HepG2 (cell line): ENCODE measurements around the gene MARVELD3.

Experiments
- FOSL1 ChIP-seq: sonication (generic); formaldehyde crosslinking; IDR thresholded peaks from 2 replicates; pipeline ENCODE4 v1.9.0; 2021; ENCODE audit warnings: missing genetic modification reagents, borderline replicate concordance
- KLF15 ChIP-seq: sonication (generic); formaldehyde crosslinking; IDR thresholded peaks from 2 replicates; pipeline ENCODE4 v1.8.1; 2023; ENCODE audit warnings: borderline replicate concordance, mild to moderate bottlenecking, inconsistent platforms, missing genetic modification reagents, mixed read lengths
- MAFK ChIP-seq, 2 experiments: IDR thresholded peaks in 1 of 2; conservative IDR thresholded peaks in 1 of 2; 2 replicates each; pipeline ENCODE4 v1.6.1; 2011; ENCODE audit warnings: improper control_type of control experiment in 2 of 2, low read length in 2 of 2
- NFYB ChIP-seq: sonication (generic); formaldehyde crosslinking; IDR thresholded peaks from 2 replicates; pipeline ENCODE4 v1.4.0; 2020; ENCODE audit warnings: missing genetic modification reagents
- POLR2A ChIP-seq, 2 experiments: IDR thresholded peaks; 2 replicates each; pipeline ENCODE4 v1.6.1; 2011; ENCODE audit warnings: low read depth in 2 of 2, low read length in 2 of 2, mild to moderate bottlenecking in 1 of 2, moderate library complexity in 1 of 2; ENCODE audit not compliant: insufficient read depth in 1 of 2
- POLR2AphosphoS5 ChIP-seq: IDR thresholded peaks from 2 replicates; pipeline ENCODE4 v1.6.1; 2012; ENCODE audit warnings: low read depth, low read length
- RAD21 ChIP-seq: fragments of 450-650 bp; formaldehyde crosslinking; IDR thresholded peaks from 2 replicates; pipeline ENCODE4 v1.5.0; 2020; ENCODE audit warnings: mild to moderate bottlenecking
- ZNF749 ChIP-seq: sonication (generic); formaldehyde crosslinking; IDR thresholded peaks from 2 replicates; pipeline ENCODE4 v1.8.0; 2022; ENCODE audit warnings: mild to moderate bottlenecking, missing genetic modification reagents, moderate library complexity, borderline replicate concordance
- TF ChIP-seq, protein P1 (sequence below): sonication (generic); formaldehyde crosslinking; IDR thresholded peaks from 2 replicates; pipeline ENCODE4 v1.4.0; 2020; ENCODE audit warnings: missing genetic modification reagents
- TF ChIP-seq, protein P2 (sequence below), 2 experiments: sonication (generic) in 1 of 2; formaldehyde crosslinking in 1 of 2; IDR thresholded peaks; 2 replicates each; pipeline versions ENCODE4 v1.5.1 to v1.6.1; 2011 to 2020; ENCODE audit warnings: borderline replicate concordance in 1 of 2, low read depth in 1 of 2, low read length in 1 of 2, mild to moderate bottlenecking in 1 of 2, missing genetic modification reagents in 1 of 2, moderate library complexity in 1 of 2
- TF ChIP-seq, protein P3 (sequence below): sonication (generic); formaldehyde crosslinking; IDR thresholded peaks from 2 replicates; pipeline ENCODE4 v1.5.0; 2020; ENCODE audit warnings: mild to moderate bottlenecking, missing genetic modification reagents, moderate library complexity
- TF ChIP-seq, protein P4 (sequence below), 2 experiments: sonication (generic) in 1 of 2; formaldehyde crosslinking in 1 of 2; IDR thresholded peaks; 2 replicates each; pipeline versions ENCODE4 v1.4.0 to v1.6.1; 2018 to 2020; ENCODE audit warnings: missing genetic modification reagents in 2 of 2, borderline replicate concordance in 1 of 2, low read depth in 1 of 2, mild to moderate bottlenecking in 1 of 2, missing biosample characterization in 1 of 2

DNA sequence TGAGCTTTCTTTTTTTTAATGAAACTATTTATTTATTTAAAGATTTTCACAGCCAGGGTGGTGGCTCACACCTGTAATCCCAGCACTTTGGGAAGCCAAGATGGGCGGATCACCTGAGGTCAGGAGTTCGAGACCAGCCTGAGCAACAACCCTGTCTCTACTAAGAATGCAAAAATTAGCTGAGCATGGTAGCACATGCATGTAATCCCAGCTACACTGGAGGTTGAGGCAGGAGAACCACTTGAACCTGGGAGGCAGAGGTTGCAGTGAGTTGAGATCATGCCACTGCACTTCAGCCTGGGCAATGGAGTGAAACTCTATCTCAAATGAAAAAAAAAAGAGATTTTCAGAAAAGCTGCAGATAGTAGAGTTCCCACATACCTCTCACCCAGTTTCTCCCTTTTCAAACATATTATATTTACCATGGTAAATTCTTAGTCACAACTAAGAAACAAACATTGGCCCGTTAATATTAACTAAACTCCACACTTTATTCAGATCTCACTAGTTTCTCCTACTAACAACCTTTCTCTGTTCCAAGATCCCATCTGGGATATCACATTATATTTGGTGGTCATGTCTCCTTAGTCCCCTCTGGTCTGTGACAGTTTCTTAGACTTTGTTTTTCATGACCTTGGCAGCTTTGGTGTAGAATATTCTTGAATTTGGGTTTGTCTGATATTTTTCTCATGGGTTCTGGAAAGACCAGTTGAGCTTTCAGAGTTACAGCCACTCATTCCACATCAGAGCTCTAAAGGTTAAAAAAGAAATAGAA, 41.3 kb upstream of the MARVELD3 start:
- TF ChIP-seq ZNF749 (no peak), MAFK (conservative IDR thresholded peaks at IDR 0.05 in 1 of 2, IDR thresholded peaks at IDR 0.05 in 1 of 2; ENCODE audit: low read length in 2 of 2) (no peak), RAD21 (CRISPR knock-in tag) (no peak), KLF15 (CRISPR knock-in tag) (no peak), FOSL1 (CRISPR knock-in tag) (no peak), NFYB (no peak), POLR2AphosphoS5 (no peak), POLR2A (IDR thresholded peaks at IDR 0.05; ENCODE audit: insufficient read depth in 1 of 2, low read depth in 2 of 2, low read length in 2 of 2) (no peak)
- TF ChIP-seq, protein P1, sequence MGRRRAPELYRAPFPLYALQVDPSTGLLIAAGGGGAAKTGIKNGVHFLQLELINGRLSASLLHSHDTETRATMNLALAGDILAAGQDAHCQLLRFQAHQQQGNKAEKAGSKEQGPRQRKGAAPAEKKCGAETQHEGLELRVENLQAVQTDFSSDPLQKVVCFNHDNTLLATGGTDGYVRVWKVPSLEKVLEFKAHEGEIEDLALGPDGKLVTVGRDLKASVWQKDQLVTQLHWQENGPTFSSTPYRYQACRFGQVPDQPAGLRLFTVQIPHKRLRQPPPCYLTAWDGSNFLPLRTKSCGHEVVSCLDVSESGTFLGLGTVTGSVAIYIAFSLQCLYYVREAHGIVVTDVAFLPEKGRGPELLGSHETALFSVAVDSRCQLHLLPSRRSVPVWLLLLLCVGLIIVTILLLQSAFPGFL (CRISPR knock-in tag): no peak
- TF ChIP-seq, protein P2, sequence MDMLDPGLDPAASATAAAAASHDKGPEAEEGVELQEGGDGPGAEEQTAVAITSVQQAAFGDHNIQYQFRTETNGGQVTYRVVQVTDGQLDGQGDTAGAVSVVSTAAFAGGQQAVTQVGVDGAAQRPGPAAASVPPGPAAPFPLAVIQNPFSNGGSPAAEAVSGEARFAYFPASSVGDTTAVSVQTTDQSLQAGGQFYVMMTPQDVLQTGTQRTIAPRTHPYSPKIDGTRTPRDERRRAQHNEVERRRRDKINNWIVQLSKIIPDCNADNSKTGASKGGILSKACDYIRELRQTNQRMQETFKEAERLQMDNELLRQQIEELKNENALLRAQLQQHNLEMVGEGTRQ (IDR thresholded peaks at IDR 0.05; ENCODE audit: low read depth, low read length): no peak
- TF ChIP-seq, protein P2 (CRISPR knock-in tag; IDR thresholded peaks at IDR 0.05; ENCODE audit: borderline replicate concordance): no peak
- TF ChIP-seq, protein P3, sequence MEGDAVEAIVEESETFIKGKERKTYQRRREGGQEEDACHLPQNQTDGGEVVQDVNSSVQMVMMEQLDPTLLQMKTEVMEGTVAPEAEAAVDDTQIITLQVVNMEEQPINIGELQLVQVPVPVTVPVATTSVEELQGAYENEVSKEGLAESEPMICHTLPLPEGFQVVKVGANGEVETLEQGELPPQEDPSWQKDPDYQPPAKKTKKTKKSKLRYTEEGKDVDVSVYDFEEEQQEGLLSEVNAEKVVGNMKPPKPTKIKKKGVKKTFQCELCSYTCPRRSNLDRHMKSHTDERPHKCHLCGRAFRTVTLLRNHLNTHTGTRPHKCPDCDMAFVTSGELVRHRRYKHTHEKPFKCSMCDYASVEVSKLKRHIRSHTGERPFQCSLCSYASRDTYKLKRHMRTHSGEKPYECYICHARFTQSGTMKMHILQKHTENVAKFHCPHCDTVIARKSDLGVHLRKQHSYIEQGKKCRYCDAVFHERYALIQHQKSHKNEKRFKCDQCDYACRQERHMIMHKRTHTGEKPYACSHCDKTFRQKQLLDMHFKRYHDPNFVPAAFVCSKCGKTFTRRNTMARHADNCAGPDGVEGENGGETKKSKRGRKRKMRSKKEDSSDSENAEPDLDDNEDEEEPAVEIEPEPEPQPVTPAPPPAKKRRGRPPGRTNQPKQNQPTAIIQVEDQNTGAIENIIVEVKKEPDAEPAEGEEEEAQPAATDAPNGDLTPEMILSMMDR: no peak
- TF ChIP-seq, protein P4, sequence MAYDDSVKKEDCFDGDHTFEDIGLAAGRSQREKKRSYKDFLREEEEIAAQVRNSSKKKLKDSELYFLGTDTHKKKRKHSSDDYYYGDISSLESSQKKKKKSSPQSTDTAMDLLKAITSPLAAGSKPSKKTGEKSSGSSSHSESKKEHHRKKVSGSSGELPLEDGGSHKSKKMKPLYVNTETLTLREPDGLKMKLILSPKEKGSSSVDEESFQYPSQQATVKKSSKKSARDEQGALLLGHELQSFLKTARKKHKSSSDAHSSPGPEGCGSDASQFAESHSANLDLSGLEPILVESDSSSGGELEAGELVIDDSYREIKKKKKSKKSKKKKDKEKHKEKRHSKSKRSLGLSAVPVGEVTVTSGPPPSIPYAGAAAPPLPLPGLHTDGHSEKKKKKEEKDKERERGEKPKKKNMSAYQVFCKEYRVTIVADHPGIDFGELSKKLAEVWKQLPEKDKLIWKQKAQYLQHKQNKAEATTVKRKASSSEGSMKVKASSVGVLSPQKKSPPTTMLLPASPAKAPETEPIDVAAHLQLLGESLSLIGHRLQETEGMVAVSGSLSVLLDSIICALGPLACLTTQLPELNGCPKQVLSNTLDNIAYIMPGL (CRISPR knock-in tag; IDR thresholded peaks at IDR 0.05; ENCODE audit: borderline replicate concordance in 1 of 2, low read depth in 1 of 2): no peak
